CD4-positive, alpha-beta T cell treated with Interleukin-6 for 4 hours (primary cell): ENCODE results near the gene LCE1B.

Experiments used
- DNase-seq: peaks from one replicate; pipeline ENCODE4 v3.0.0-alpha.2; 2020; ENCODE audit warnings: mixed read lengths

LCE1B gene

GRCh38 chr1:152861374-152861773 lies 49.6 kb downstream of the LCE1B start:
- no peak for DNase-seq
